ENCODE results near the gene RAVER1.

RAVER1 gene

DNA sequence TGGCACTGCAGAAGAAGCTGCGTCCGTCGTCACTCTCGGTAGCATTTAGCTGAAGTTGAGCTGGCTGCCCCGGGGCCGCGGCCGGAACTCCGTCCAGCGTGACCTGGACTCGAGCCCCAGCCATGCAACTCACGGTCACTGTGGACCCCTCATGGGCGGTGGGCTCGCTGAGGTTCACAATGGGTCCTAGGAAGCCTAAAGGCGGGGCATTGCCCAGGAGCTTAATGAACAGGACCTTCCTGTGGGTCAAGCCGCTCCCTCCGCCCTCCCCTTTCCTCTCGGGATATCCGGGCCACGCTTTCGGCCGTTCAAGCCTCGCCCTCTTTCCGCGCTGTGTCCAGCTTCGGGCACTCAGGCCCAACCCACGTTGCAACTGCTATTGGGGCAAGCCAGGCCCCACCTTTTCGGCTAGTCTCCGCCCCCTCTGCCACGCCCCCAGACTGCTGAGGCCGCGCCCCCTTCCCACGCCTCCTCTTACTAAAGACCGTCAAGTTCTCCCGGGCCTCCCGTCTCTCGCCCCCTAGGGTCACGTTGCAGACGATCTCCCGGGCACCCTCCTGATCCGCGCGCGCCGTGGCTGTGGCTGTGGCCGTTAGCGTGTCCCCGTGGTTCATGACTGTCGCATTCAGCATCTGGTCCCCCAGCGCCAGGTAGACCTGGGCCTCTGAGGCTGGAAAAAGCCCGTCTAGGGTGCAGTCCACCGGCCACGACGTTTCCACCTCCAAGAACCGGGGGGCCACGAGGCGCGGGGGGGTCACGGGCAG, 1.4 kb upstream of the RAVER1 start (continued):
- TF ChIP-seq, protein P1, sequence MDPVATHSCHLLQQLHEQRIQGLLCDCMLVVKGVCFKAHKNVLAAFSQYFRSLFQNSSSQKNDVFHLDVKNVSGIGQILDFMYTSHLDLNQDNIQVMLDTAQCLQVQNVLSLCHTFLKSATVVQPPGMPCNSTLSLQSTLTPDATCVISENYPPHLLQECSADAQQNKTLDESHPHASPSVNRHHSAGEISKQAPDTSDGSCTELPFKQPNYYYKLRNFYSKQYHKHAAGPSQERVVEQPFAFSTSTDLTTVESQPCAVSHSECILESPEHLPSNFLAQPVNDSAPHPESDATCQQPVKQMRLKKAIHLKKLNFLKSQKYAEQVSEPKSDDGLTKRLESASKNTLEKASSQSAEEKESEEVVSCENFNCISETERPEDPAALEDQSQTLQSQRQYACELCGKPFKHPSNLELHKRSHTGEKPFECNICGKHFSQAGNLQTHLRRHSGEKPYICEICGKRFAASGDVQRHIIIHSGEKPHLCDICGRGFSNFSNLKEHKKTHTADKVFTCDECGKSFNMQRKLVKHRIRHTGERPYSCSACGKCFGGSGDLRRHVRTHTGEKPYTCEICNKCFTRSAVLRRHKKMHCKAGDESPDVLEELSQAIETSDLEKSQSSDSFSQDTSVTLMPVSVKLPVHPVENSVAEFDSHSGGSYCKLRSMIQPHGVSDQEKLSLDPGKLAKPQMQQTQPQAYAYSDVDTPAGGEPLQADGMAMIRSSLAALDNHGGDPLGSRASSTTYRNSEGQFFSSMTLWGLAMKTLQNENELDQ (tag by site-specific recombination; IDR thresholded peaks at IDR 0.05; ENCODE audit: low read depth), result no peak
- TF ChIP-seq MZF1 (tag by site-specific recombination; IDR thresholded peaks at IDR 0.05; ENCODE audit: borderline replicate concordance) (no peak), ZNF596 (tag by site-specific recombination; IDR thresholded peaks at IDR 0.05) (no peak), ZNF391 (tag by site-specific recombination; IDR thresholded peaks at IDR 0.05; ENCODE audit: borderline replicate concordance, low read depth) (no peak), ZNF626 (tag by site-specific recombination; IDR thresholded peaks at IDR 0.05) (no peak), ZBTB1 (tag by site-specific recombination; IDR thresholded peaks at IDR 0.05) (no peak), FEZF1 (tag by site-specific recombination; IDR thresholded peaks at IDR 0.05) (no peak), GLIS1 (tag by site-specific recombination; IDR thresholded peaks at IDR 0.05) (peak; percentile 68), ZNF416 (tag by site-specific recombination; IDR thresholded peaks at IDR 0.05) (no peak), ZNF221 (tag by site-specific recombination; IDR thresholded peaks at IDR 0.05; ENCODE audit: borderline replicate concordance) (no peak), ZNF670 (tag by site-specific recombination; IDR thresholded peaks at IDR 0.05; ENCODE audit: low read depth) (no peak), TRIM28 (IDR thresholded peaks at IDR 0.05; ENCODE audit: borderline replicate concordance, low read length) (no peak), ZNF121 (tag by site-specific recombination; IDR thresholded peaks at IDR 0.05) (no peak), ZBTB20 (tag by site-specific recombination; IDR thresholded peaks at IDR 0.05) (no peak; the same call in 1 of the 2 replicates), ZNF529 (tag by site-specific recombination; IDR thresholded peaks at IDR 0.05; ENCODE audit: insufficient replicate concordance) (no peak), ZNF354C (tag by site-specific recombination; IDR thresholded peaks at IDR 0.05; ENCODE audit: borderline replicate concordance, low read depth) (no peak), ZNF658 (tag by site-specific recombination; IDR thresholded peaks at IDR 0.05) (no peak), ZEB2 (tag by site-specific recombination; IDR thresholded peaks at IDR 0.05) (no peak), ZNF132 (tag by site-specific recombination; IDR thresholded peaks at IDR 0.05; ENCODE audit: borderline replicate concordance) (no peak), ZNF514 (tag by site-specific recombination; IDR thresholded peaks at IDR 0.05) (no peak)
- TF ChIP-seq, protein P2, sequence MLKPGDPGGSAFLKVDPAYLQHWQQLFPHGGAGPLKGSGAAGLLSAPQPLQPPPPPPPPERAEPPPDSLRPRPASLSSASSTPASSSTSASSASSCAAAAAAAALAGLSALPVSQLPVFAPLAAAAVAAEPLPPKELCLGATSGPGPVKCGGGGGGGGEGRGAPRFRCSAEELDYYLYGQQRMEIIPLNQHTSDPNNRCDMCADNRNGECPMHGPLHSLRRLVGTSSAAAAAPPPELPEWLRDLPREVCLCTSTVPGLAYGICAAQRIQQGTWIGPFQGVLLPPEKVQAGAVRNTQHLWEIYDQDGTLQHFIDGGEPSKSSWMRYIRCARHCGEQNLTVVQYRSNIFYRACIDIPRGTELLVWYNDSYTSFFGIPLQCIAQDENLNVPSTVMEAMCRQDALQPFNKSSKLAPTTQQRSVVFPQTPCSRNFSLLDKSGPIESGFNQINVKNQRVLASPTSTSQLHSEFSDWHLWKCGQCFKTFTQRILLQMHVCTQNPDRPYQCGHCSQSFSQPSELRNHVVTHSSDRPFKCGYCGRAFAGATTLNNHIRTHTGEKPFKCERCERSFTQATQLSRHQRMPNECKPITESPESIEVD (tag by site-specific recombination; IDR thresholded peaks at IDR 0.05), result no peak
- TF ChIP-seq, protein P3, sequence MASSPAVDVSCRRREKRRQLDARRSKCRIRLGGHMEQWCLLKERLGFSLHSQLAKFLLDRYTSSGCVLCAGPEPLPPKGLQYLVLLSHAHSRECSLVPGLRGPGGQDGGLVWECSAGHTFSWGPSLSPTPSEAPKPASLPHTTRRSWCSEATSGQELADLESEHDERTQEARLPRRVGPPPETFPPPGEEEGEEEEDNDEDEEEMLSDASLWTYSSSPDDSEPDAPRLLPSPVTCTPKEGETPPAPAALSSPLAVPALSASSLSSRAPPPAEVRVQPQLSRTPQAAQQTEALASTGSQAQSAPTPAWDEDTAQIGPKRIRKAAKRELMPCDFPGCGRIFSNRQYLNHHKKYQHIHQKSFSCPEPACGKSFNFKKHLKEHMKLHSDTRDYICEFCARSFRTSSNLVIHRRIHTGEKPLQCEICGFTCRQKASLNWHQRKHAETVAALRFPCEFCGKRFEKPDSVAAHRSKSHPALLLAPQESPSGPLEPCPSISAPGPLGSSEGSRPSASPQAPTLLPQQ (tag by site-specific recombination; IDR thresholded peaks at IDR 0.05), result peak; percentile 53; the same call in 1 of the 2 replicates
- TF ChIP-seq, protein P4, sequence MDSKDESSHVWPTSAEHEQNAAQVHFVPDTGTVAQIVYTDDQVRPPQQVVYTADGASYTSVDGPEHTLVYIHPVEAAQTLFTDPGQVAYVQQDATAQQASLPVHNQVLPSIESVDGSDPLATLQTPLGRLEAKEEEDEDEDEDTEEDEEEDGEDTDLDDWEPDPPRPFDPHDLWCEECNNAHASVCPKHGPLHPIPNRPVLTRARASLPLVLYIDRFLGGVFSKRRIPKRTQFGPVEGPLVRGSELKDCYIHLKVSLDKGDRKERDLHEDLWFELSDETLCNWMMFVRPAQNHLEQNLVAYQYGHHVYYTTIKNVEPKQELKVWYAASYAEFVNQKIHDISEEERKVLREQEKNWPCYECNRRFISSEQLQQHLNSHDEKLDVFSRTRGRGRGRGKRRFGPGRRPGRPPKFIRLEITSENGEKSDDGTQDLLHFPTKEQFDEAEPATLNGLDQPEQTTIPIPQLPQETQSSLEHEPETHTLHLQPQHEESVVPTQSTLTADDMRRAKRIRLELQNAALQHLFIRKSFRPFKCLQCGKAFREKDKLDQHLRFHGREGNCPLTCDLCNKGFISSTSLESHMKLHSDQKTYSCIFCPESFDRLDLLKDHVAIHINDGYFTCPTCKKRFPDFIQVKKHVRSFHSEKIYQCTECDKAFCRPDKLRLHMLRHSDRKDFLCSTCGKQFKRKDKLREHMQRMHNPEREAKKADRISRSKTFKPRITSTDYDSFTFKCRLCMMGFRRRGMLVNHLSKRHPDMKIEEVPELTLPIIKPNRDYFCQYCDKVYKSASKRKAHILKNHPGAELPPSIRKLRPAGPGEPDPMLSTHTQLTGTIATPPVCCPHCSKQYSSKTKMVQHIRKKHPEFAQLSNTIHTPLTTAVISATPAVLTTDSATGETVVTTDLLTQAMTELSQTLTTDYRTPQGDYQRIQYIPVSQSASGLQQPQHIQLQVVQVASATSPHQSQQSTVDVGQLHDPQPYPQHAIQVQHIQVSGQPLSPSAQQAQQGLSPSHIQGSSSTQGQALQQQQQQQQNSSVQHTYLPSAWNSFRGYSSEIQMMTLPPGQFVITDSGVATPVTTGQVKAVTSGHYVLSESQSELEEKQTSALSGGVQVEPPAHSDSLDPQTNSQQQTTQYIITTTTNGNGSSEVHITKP (tag by site-specific recombination; IDR thresholded peaks at IDR 0.05), result peak; percentile 86
- TF ChIP-seq, protein P5, sequence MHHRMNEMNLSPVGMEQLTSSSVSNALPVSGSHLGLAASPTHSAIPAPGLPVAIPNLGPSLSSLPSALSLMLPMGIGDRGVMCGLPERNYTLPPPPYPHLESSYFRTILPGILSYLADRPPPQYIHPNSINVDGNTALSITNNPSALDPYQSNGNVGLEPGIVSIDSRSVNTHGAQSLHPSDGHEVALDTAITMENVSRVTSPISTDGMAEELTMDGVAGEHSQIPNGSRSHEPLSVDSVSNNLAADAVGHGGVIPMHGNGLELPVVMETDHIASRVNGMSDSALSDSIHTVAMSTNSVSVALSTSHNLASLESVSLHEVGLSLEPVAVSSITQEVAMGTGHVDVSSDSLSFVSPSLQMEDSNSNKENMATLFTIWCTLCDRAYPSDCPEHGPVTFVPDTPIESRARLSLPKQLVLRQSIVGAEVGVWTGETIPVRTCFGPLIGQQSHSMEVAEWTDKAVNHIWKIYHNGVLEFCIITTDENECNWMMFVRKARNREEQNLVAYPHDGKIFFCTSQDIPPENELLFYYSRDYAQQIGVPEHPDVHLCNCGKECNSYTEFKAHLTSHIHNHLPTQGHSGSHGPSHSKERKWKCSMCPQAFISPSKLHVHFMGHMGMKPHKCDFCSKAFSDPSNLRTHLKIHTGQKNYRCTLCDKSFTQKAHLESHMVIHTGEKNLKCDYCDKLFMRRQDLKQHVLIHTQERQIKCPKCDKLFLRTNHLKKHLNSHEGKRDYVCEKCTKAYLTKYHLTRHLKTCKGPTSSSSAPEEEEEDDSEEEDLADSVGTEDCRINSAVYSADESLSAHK (tag by site-specific recombination; IDR thresholded peaks at IDR 0.05), result no peak
- TF ChIP-seq, protein P6, sequence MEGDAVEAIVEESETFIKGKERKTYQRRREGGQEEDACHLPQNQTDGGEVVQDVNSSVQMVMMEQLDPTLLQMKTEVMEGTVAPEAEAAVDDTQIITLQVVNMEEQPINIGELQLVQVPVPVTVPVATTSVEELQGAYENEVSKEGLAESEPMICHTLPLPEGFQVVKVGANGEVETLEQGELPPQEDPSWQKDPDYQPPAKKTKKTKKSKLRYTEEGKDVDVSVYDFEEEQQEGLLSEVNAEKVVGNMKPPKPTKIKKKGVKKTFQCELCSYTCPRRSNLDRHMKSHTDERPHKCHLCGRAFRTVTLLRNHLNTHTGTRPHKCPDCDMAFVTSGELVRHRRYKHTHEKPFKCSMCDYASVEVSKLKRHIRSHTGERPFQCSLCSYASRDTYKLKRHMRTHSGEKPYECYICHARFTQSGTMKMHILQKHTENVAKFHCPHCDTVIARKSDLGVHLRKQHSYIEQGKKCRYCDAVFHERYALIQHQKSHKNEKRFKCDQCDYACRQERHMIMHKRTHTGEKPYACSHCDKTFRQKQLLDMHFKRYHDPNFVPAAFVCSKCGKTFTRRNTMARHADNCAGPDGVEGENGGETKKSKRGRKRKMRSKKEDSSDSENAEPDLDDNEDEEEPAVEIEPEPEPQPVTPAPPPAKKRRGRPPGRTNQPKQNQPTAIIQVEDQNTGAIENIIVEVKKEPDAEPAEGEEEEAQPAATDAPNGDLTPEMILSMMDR (tag by site-specific recombination; IDR thresholded peaks at IDR 0.05), result peak; percentile 59; the same call in 1 of the 2 replicates

Measured in HEK293 (cell line).